ENCODE data around the gene FFAR1.

GRCh38 chr19:35308910-35309309 lies 38.8 kb upstream of the FFAR1 start:
- TF ChIP-seq CTCF (conservative IDR thresholded peaks at IDR 0.05 in 1 of 2, IDR thresholded peaks at IDR 0.05 in 1 of 2; ENCODE audit: low read depth in 1 of 2, low read length in 2 of 2) (no peak), EZH2 (IDR thresholded peaks at IDR 0.05; ENCODE audit: low read length, missing control alignments) (no peak)

Measured in fibroblast of lung (primary cell).